Activated T-helper 1 cell treated with anti-CD3 and anti-CD28 coated beads, Interleukin-12 subunit alpha, Interleukin-12 subunit beta, Interleukin-2, Interleukin-4 antibody, amounts not matched to agents 30 ng/mL and 10 ng/mL and 1 ng/mL, durations not matched to agents 14 hours and 24 hours and 36 hours (primary cell): ENCODE results near the gene CAPN2. TPM values are rescaled to one million over a fixed set of nuclear protein-coding genes. Genes with fewer than 3 reads are reported as not detected.

Source experiments
- DNase-seq: peaks from one replicate; pipeline ENCODE4 v3.0.0; 2021; ENCODE audit warnings: low spot score
- H3K27ac Mint-ChIP-seq: one replicate; pipeline ENCODE4 v1.8.0; 2021; ENCODE audit warnings: mild to moderate bottlenecking, mixed read lengths
- H3K27me3 Mint-ChIP-seq: one replicate; pipeline ENCODE4 v1.8.0; 2022; ENCODE audit warnings: mild to moderate bottlenecking, moderate library complexity, mixed read lengths; ENCODE audit not compliant: insufficient read depth
- H3K36me3 Mint-ChIP-seq: one replicate; pipeline ENCODE4 v1.8.0; 2021; ENCODE audit warnings: low read depth, mixed read lengths
- H3K4me1 Mint-ChIP-seq: one replicate; pipeline ENCODE4 v1.8.0; 2021; ENCODE audit warnings: low read depth, mixed read lengths
- H3K4me3 Mint-ChIP-seq: one replicate; pipeline ENCODE4 v1.8.0; 2021; ENCODE audit warnings: mild to moderate bottlenecking, moderate library complexity, mixed read lengths
- H3K9me3 Mint-ChIP-seq: one replicate; pipeline ENCODE4 v1.8.0; 2021; ENCODE audit warnings: mixed read lengths
- intact Hi-C: fragments of 100-400 bp; cut with micrococcal nuclease; formaldehyde crosslinking; loops from one replicate; pipeline ENCODE4 v1.15.1; 2024
- total RNA-seq: library from RNA; stranded (reverse); gene quantifications from 2 replicates; pipeline ENCODE4 v1.2.3, GENCODE V29; 2022

CAPN2 gene
- total RNA-seq, 1 donor from 2014 or later: 66.3 TPM

GRCh38 chr1:223706077-223706973, 6.0 kb upstream of the CAPN2 start:
- H3K27me3 Mint-ChIP-seq: peaks cover 4% of the 10 kb centered on the region
- no peak overlapping the region for H3K27ac Mint-ChIP-seq
- H3K4me3 Mint-ChIP-seq: no peak overlapping the region
- H3K36me3 Mint-ChIP-seq: peaks cover 2% of the 10 kb centered on the region
- peaks cover 56% of the 10 kb centered on the region for H3K4me1 Mint-ChIP-seq
- no peaks in the 10 kb centered on the region for H3K9me3 Mint-ChIP-seq
- no peak for DNase-seq
- intact Hi-C loops: no loop called here

GRCh38 chr1:223707256-223708000, 4.9 kb upstream of the CAPN2 start:
- peak overlapping the region; percentile 78 for H3K27ac Mint-ChIP-seq
- peaks cover 2% of the 10 kb centered on the region for H3K36me3 Mint-ChIP-seq
- H3K4me3 Mint-ChIP-seq: no peak overlapping the region
- peaks cover 4% of the 10 kb centered on the region for H3K27me3 Mint-ChIP-seq
- no peak for DNase-seq
- H3K9me3 Mint-ChIP-seq: no peaks in the 10 kb centered on the region
- peaks cover 50% of the 10 kb centered on the region for H3K4me1 Mint-ChIP-seq
- intact Hi-C loops: no loop called here

GRCh38 chr1:223708001-223708359, 4.4 kb upstream of the CAPN2 start:
- peak overlapping the region; percentile 62 for H3K27ac Mint-ChIP-seq
- intact Hi-C loops: no loop called here

DNA sequence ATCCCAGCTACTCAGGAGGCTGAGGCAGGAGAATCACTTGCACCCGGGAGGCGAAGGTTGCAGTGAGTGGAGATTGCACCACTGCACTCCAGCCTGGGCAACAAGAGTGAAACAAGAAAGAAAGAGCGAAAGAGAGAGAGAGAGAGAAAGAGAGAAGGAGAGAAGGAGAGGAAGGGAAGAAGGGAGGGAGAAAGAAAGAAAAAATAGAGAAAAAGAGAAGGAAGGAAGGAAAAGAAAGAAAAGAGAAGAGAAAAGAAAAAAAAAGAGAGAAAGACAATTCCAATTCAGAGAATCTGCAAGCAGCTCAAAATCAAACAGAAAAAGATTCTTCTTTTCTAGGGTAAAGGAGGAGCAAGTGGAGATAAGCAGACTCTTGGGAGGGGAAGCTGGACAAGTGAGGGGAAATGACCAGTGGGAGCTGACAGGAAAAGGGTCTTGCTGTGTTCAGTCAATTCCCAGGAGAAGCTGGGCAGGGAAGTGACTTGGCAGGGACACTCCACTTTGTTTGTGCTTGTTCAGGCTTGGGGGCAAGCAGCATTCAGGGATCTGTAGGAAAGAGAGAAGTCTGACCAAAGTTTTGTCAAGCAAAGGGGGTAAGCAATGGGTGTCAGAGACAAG, 3.6 kb upstream of the CAPN2 start:
- Mint-ChIP-seq H3K27me3 (peaks cover 4% of the 10 kb centered on the region), H3K4me1 (peaks cover 44% of the 10 kb centered on the region), H3K36me3 (peaks cover 3% of the 10 kb centered on the region), H3K4me3 (no peak overlapping the region), H3K9me3 (no peaks in the 10 kb centered on the region), H3K27ac (no peak overlapping the region)
- no peak for DNase-seq
- intact Hi-C loops: no loop called here

More at GRCh38 chr1:223708001-223708359, 4.4 kb upstream of the CAPN2 start:
- peaks cover 4% of the 10 kb centered on the region for H3K27me3 Mint-ChIP-seq
- H3K36me3 Mint-ChIP-seq: peaks cover 2% of the 10 kb centered on the region
- no peaks in the 10 kb centered on the region for H3K9me3 Mint-ChIP-seq
- no peak for DNase-seq
- no peak overlapping the region for H3K4me3 Mint-ChIP-seq
- peaks cover 44% of the 10 kb centered on the region for H3K4me1 Mint-ChIP-seq

- DNase-seq: no peak
- no peak overlapping the region for H3K4me3 Mint-ChIP-seq
- H3K9me3 Mint-ChIP-seq: no peaks in the 10 kb centered on the region
- intact Hi-C loops: no loop called here
- H3K27ac Mint-ChIP-seq: no peak overlapping the region
- H3K4me1 Mint-ChIP-seq: peaks cover 48% of the 10 kb centered on the region
- peaks cover 6% of the 10 kb centered on the region for H3K36me3 Mint-ChIP-seq
- peaks cover 4% of the 10 kb centered on the region for H3K27me3 Mint-ChIP-seq
These were observed 2.7 kb upstream of the CAPN2 start for GRCh38 chr1:223709598-223709997.

- intact Hi-C loops: loop anchor here (5.0 to 10.0 kb wide), 3 partner anchors 518 to 996 kb away; partner anchors contain the start of genes AIDA, BROX and WDR26
- H3K36me3 Mint-ChIP-seq: peaks cover 12% of the 10 kb centered on the region
- peaks cover 48% of the 10 kb centered on the region for H3K4me1 Mint-ChIP-seq
- no peak overlapping the region for H3K27ac Mint-ChIP-seq
- DNase-seq: no peak
- H3K9me3 Mint-ChIP-seq: no peaks in the 10 kb centered on the region
- peaks cover 2% of the 10 kb centered on the region for H3K27me3 Mint-ChIP-seq
- peak overlapping the region; percentile 27 for H3K4me3 Mint-ChIP-seq
These were observed 1.9 kb upstream of the CAPN2 start for GRCh38 chr1:223710179-223711133.

GRCh38 chr1:223711173-223711572, 1.2 kb upstream of the CAPN2 start:
- peak overlapping the region; percentile 70 for H3K4me3 Mint-ChIP-seq
- intact Hi-C loops: loop anchor here (5.0 to 10.0 kb wide), 3 partner anchors 519 to 996 kb away; partner anchors contain the start of genes AIDA, BROX and WDR26
- DNase-seq: no peak
- H3K9me3 Mint-ChIP-seq: no peaks in the 10 kb centered on the region
- peak overlapping the region; percentile 66 for H3K27ac Mint-ChIP-seq
- H3K27me3 Mint-ChIP-seq: peaks cover 2% of the 10 kb centered on the region
- peaks cover 55% of the 10 kb centered on the region for H3K4me1 Mint-ChIP-seq
- peaks cover 12% of the 10 kb centered on the region for H3K36me3 Mint-ChIP-seq

DNA sequence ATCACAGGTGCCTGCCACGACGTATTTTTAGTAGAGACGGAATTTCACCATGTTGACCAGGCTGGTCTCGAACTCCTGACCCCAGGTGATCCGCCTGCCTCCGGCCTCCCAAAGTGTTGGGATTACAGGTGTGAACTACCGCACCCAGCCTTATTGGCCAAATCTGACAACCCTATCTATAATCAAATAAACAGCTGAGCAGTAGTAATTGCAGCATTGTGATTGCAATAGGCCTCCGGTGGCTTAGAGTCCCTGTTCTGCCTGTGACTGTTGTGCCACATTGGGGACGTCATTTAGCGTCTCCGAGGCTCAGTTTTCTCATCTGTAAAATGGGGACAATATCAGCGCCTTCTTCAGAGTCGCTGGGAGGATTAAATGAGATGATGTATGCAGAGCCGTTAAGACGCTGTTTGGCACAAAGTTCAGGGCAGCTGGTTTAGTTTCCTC, 569 bp upstream of the CAPN2 start:
- Mint-ChIP-seq H3K27me3 (peaks cover 2% of the 10 kb centered on the region), H3K9me3 (no peaks in the 10 kb centered on the region), H3K27ac (peak overlapping the region; percentile 66), H3K36me3 (peaks cover 12% of the 10 kb centered on the region), H3K4me3 (peak overlapping the region; percentile 70), H3K4me1 (peaks cover 61% of the 10 kb centered on the region)
- no peak for DNase-seq
- intact Hi-C loops: loop anchor here (1.0 to 10.0 kb wide), 6 partner anchors 8 to 997 kb away; partner anchors contain the start of genes AIDA, BROX and WDR26

- DNase-seq: peak; percentile 33
- Mint-ChIP-seq H3K27ac (peak overlapping the region; percentile 88), H3K27me3 (peaks cover 2% of the 10 kb centered on the region), H3K36me3 (peaks cover 12% of the 10 kb centered on the region), H3K4me1 (peaks cover 62% of the 10 kb centered on the region), H3K4me3 (peak overlapping the region; percentile 80), H3K9me3 (no peaks in the 10 kb centered on the region)
- intact Hi-C loops: loop anchor here (1.0 to 10.0 kb wide), 6 partner anchors 10 to 998 kb away; partner anchors contain the start of genes AIDA, BROX and WDR26
These were observed 623 bp downstream of the CAPN2 start for GRCh38 chr1:223712850-223713474.

GRCh38 chr1:223713546-223714420, 1.4 kb downstream of the CAPN2 start:
- peaks cover 67% of the 10 kb centered on the region for H3K4me1 Mint-ChIP-seq
- no peaks in the 10 kb centered on the region for H3K9me3 Mint-ChIP-seq
- no peak for DNase-seq
- peaks cover 2% of the 10 kb centered on the region for H3K27me3 Mint-ChIP-seq
- H3K36me3 Mint-ChIP-seq: peaks cover 19% of the 10 kb centered on the region
- intact Hi-C loops: loop anchor here (2.0 to 10.0 kb wide), 4 partner anchors 15 to 999 kb away; partner anchors contain the start of genes AIDA, BROX and WDR26
- peak overlapping the region; percentile 88 for H3K27ac Mint-ChIP-seq
- peak overlapping the region; percentile 80 for H3K4me3 Mint-ChIP-seq

DNA sequence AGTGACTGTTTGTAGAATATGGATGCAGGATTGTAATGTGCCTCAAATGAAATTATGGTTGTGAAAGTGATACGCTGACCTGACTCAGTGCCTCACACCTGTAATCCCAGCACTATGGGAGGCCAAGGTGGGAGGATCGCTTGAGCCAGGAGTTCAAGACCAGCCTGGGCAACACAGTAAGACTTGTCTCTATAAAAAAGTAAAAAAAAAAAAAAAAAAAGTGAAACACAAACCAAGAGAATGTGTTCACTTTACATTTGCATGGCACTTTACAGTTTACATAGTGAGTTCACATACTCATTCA, 2.0 kb downstream of the CAPN2 start:
- H3K4me1 Mint-ChIP-seq: peaks cover 72% of the 10 kb centered on the region
- H3K4me3 Mint-ChIP-seq: peak overlapping the region; percentile 80
- intact Hi-C loops: loop anchor here (5.0 to 10.0 kb wide), 3 partner anchors 522 to 1000 kb away; partner anchors contain the start of genes AIDA, BROX and WDR26
- no peaks in the 10 kb centered on the region for H3K9me3 Mint-ChIP-seq
- peak overlapping the region; percentile 88 for H3K27ac Mint-ChIP-seq
- peaks cover 23% of the 10 kb centered on the region for H3K36me3 Mint-ChIP-seq
- peaks cover 2% of the 10 kb centered on the region for H3K27me3 Mint-ChIP-seq
- no peak for DNase-seq
